Upper lobe of left lung (tissue), 6 donors: ENCODE measurements around the gene CNTLN. TPM values are rescaled to one million over a fixed set of nuclear protein-coding genes. Genes with fewer than 3 reads are reported as not detected.
A peak's percentile ranks its signal among the peaks of the same experiment; 100 is the strongest.

Experiments
- ATAC-seq, 2 donors: fragments of 200-7000 bp; cut with Tn5 transposase; one replicate each; pipeline ENCODE4 v1.9.1; 2022; ENCODE audit warnings: mild to moderate bottlenecking in 2 of 2, moderate library complexity in 2 of 2; ENCODE audit not compliant: low FRiP score in 2 of 2
- DNase-seq, 2 donors: peaks; one replicate each; pipeline ENCODE4 v3.0.0-alpha.2; 2019 to 2020
- H3K27ac ChIP-seq, 4 donors: fragments of 200-600 bp; sonication (generic); one replicate each; pipeline ENCODE4 v1.5.1; 2016 to 2019
- H3K27me3 ChIP-seq, 4 donors: fragments of 200-600 bp; sonication (generic); one replicate each; pipeline ENCODE4 v1.5.1; 2017 to 2019
- H3K36me3 ChIP-seq, 4 donors: fragments of 200-600 bp; sonication (generic); one replicate each; pipeline ENCODE4 v1.5.1; 2016 to 2019
- H3K4me1 ChIP-seq, 4 donors: fragments of 200-600 bp; sonication (generic); one replicate each; pipeline ENCODE4 v1.5.1; 2018 to 2019
- H3K4me3 ChIP-seq, 4 donors: fragments of 200-600 bp; sonication (generic); one replicate each; pipeline ENCODE4 v1.5.1; 2017 to 2019; ENCODE audit warnings: mild to moderate bottlenecking in 2 of 4, moderate library complexity in 1 of 4
- H3K9me3 ChIP-seq, 4 donors: fragments of 200-600 bp; sonication (generic); one replicate each; pipeline ENCODE4 v1.5.1; 2018 to 2019
- EP300 ChIP-seq, 4 donors: sonication (generic); formaldehyde crosslinking; IDR thresholded peaks; one replicate each; pipeline ENCODE4 v1.5.1; 2017; ENCODE audit warnings: antibody characterized with exemption in 4 of 4, control low read depth in 2 of 4
- POLR2A ChIP-seq, 4 donors: fragments of 450-650 bp; IDR thresholded peaks; one replicate each; pipeline ENCODE4 v1.5.1; 2016 to 2017; ENCODE audit warnings: antibody characterized with exemption in 4 of 4, mild to moderate bottlenecking in 2 of 4
- POLR2AphosphoS5 ChIP-seq, 2 donors: sonication (generic); formaldehyde crosslinking; IDR thresholded peaks; one replicate each; pipeline ENCODE4 v1.5.1; 2017; ENCODE audit warnings: antibody characterized with exemption in 2 of 2
- whole genome bisulfite sequencing, 2 donors: methylation state at CpG; one replicate each; pipeline ENCODE4 v1.1.5; 2017 to 2018; 5-methylcytosine and 5-hydroxymethylcytosine counted together
- total RNA-seq, 6 donors: library from RNA; depleted of rRNA in 4 of 6; stranded (reverse); fragments of >200 nt in 4 of 6; gene quantifications; one replicate each; pipeline versions ENCODE4 v1.1.0 to v1.2.1, GENCODE V29; 2016 to 2021
- TF ChIP-seq, protein P1 (sequence below), 6 experiments: fragments of 450-650 bp in 4 of 6; fragments of 200-600 bp in 2 of 6; sonication (generic) in 2 of 6; IDR thresholded peaks; one replicate each; pipeline ENCODE4 v1.5.1; 2016 to 2019; ENCODE audit warnings: antibody characterized with exemption in 6 of 6
- donor health status: DM: no; HTN: no; CAD: no; lungs with moderate emphysema.
- donor health status: DM: no; HTN: yes; CAD: no; lungs with severe emphysema.

Gene CNTLN
- total RNA-seq, 6 donors from 2014 or later = 5.5 to 58.7 (median 8.4) TPM

GRCh38 chr9:17472126-17472525 lies 337.3 kb downstream of the CNTLN start:
- TF ChIP-seq POLR2A (IDR thresholded peaks at IDR 0.05) (no peak), EP300 (IDR thresholded peaks at IDR 0.05) (no peak), POLR2AphosphoS5 (IDR thresholded peaks at IDR 0.05) (no peak)
- TF ChIP-seq, protein P1, sequence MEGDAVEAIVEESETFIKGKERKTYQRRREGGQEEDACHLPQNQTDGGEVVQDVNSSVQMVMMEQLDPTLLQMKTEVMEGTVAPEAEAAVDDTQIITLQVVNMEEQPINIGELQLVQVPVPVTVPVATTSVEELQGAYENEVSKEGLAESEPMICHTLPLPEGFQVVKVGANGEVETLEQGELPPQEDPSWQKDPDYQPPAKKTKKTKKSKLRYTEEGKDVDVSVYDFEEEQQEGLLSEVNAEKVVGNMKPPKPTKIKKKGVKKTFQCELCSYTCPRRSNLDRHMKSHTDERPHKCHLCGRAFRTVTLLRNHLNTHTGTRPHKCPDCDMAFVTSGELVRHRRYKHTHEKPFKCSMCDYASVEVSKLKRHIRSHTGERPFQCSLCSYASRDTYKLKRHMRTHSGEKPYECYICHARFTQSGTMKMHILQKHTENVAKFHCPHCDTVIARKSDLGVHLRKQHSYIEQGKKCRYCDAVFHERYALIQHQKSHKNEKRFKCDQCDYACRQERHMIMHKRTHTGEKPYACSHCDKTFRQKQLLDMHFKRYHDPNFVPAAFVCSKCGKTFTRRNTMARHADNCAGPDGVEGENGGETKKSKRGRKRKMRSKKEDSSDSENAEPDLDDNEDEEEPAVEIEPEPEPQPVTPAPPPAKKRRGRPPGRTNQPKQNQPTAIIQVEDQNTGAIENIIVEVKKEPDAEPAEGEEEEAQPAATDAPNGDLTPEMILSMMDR (IDR thresholded peaks at IDR 0.05) = no peak
- H3K27ac ChIP-seq = no peak overlapping the region
- no peaks in the 10 kb centered on the region for H3K36me3 ChIP-seq
- H3K9me3 ChIP-seq = no peaks in the 10 kb centered on the region
- no peak overlapping the region for H3K4me3 ChIP-seq
- no peaks in the 10 kb centered on the region for H3K4me1 ChIP-seq
- DNase-seq (no peak), ATAC-seq (no peak)
- no peaks in the 10 kb centered on the region for H3K27me3 ChIP-seq
- 93% methylated on average over 2 of the region's 2 CpGs for WGBS, 2 donors

DNA sequence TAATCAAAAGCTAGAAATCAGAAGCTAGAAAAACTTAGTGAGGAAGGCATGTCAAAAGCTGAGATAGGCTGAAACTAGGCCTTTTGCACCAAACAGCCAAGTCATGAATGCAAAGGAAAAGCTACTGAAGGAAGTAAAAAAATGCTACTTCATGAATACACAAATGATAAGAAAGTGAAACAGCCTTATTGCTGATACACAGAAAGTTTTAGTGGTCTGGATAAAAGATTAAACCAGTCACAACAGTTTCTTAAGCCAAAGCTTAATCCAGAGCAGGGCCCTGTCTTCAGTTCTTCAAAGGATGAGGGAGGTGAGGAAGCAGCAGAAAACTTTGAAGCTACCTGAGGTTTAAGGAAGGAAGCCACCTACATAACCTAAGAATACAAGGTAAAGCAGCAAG lies 341.6 kb downstream of the CNTLN start:
- H3K9me3 ChIP-seq = no peaks in the 10 kb centered on the region
- H3K27me3 ChIP-seq = no peaks in the 10 kb centered on the region
- TF ChIP-seq EP300 (IDR thresholded peaks at IDR 0.05) (no peak), POLR2AphosphoS5 (IDR thresholded peaks at IDR 0.05) (no peak), POLR2A (IDR thresholded peaks at IDR 0.05) (no peak)
- TF ChIP-seq, protein P1 (IDR thresholded peaks at IDR 0.05) = no peak
- no peak overlapping the region for H3K27ac ChIP-seq
- H3K4me1 ChIP-seq = no peaks in the 10 kb centered on the region
- DNase-seq = no peak
- H3K4me3 ChIP-seq = no peak overlapping the region
- no peak for ATAC-seq
- H3K36me3 ChIP-seq = peaks cover 0 to 4% (median 0%) of the 10 kb centered on the region in 4 donors

- no peaks in the 10 kb centered on the region for H3K4me1 ChIP-seq
- H3K27me3 ChIP-seq = no peaks in the 10 kb centered on the region
- H3K36me3 ChIP-seq = peaks cover 0 to 4% (median 0%) of the 10 kb centered on the region in 4 donors
- TF ChIP-seq EP300 (IDR thresholded peaks at IDR 0.05) = no peak
- TF ChIP-seq, protein P1 (IDR thresholded peaks at IDR 0.05) = no peak
- no peak for TF ChIP-seq POLR2A (IDR thresholded peaks at IDR 0.05)
- ATAC-seq (no peak), DNase-seq (no peak)
- H3K4me3 ChIP-seq = no peak overlapping the region
- H3K27ac ChIP-seq = no peak overlapping the region
- H3K9me3 ChIP-seq = no peaks in the 10 kb centered on the region
These were observed 343.0 kb downstream of the CNTLN start for GRCh38 chr9:17477816-17478215.

DNA sequence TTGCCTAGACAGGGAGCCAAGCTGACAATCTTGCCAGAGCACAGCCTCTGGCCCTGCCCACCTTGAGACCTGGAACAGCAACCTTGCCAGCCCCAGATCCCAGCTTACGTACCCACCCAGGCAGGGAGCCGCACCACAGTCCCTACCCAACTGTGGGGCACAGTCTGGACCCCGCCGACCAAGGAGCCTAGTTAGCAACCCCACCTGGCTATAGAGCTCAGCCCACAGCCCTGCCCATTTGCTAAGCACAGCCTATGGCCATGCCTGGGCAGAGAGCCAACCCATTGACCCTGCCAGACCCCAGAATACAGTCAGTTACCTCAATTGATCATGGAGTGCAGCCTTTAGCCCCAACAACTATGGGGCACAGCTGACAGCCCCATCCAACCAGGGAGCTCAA lies 346.1 kb downstream of the CNTLN start:
- Histone ChIP-seq H3K27me3 (no peaks in the 10 kb centered on the region), H3K36me3 (peaks cover 0 to 4% (median 0%) of the 10 kb centered on the region in 4 donors), H3K9me3 (no peaks in the 10 kb centered on the region), H3K4me1 (no peaks in the 10 kb centered on the region), H3K4me3 (no peak overlapping the region), H3K27ac (no peak overlapping the region)
- peak in 1 of 2 donors; percentile 32 for DNase-seq
- TF ChIP-seq EP300 (IDR thresholded peaks at IDR 0.05) (no peak), POLR2AphosphoS5 (IDR thresholded peaks at IDR 0.05) (no peak), POLR2A (IDR thresholded peaks at IDR 0.05) (no peak)
- TF ChIP-seq, protein P1 (IDR thresholded peaks at IDR 0.05) = no peak
- 71 to 100% methylated on average over 1 to 4 of the region's 4 CpGs for WGBS, 2 donors
- peak in 1 of 2 donors; percentile 66 for ATAC-seq

DNA sequence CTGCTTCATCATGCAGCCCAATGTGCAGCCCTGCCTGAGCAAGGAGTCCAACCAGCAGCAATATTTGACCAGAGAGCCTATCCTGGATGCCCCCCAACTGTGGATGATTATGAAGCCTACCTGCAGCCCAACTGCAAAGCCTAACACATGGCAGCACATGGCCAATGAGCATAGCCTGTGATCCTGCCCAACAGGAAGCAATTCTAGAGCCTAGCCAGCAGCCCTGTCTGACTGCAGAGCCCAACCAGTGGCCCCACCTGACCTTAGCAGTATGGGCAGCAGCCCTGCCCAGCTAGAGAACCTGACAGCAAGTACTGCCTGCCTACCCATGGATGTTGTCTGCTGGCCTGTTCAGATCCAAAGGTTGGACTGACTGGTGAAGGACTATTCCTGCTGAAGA lies 346.7 kb downstream of the CNTLN start:
- Histone ChIP-seq H3K4me1 (no peaks in the 10 kb centered on the region), H3K9me3 (no peaks in the 10 kb centered on the region), H3K27ac (no peak overlapping the region), H3K4me3 (no peak overlapping the region), H3K36me3 (peaks cover 0 to 4% (median 0%) of the 10 kb centered on the region in 4 donors), H3K27me3 (no peaks in the 10 kb centered on the region)
- peak in 1 of 2 donors; percentile 15 for ATAC-seq
- DNase-seq = no peak
- no peak for TF ChIP-seq POLR2AphosphoS5 (IDR thresholded peaks at IDR 0.05)
- no peak for TF ChIP-seq EP300 (IDR thresholded peaks at IDR 0.05)
- TF ChIP-seq POLR2A (IDR thresholded peaks at IDR 0.05) = no peak
- TF ChIP-seq, protein P1 (IDR thresholded peaks at IDR 0.05) = no peak
